T1000 (cell line): Measurements from ENCODE around the gene TNFSF9.
"Not testable (repeated sequence)": the region's sequence is repeated elsewhere in the genome, so short reads cannot be mapped to it uniquely, and the experiment has no call there.

Experiments
- DNase-seq: peaks from one replicate; lab custom pipeline; 2025; ENCODE audit warnings: mixed read lengths; lab: John Stamatoyannopoulos, UW

TNFSF9 gene

GRCh38 chr19:6508028-6508771 is 22.6 kb upstream of the TNFSF9 start:
- not testable (repeated sequence) for DNase-seq

- no peak for DNase-seq
Measured at GRCh38 chr19:6509118-6509971, 21.5 kb upstream of the TNFSF9 start.

GRCh38 chr19:6510618-6511017 is 20.2 kb upstream of the TNFSF9 start:
- DNase-seq, result no peak

GRCh38 chr19:6514089-6514488 is 16.7 kb upstream of the TNFSF9 start:
- no peak for DNase-seq

- no peak for DNase-seq
Measured at GRCh38 chr19:6514926-6515544, 15.8 kb upstream of the TNFSF9 start.

GRCh38 chr19:6516018-6516658 is 14.7 kb upstream of the TNFSF9 start:
- DNase-seq, result no peak

- DNase-seq, result no peak
Measured at GRCh38 chr19:6516659-6517291, 14.1 kb upstream of the TNFSF9 start.

GRCh38 chr19:6518145-6518911 is 12.5 kb upstream of the TNFSF9 start:
- no peak for DNase-seq

GRCh38 chr19:6519289-6519688 is 11.5 kb upstream of the TNFSF9 start:
- DNase-seq, result no peak

GRCh38 chr19:6521718-6522646 is 8.8 kb upstream of the TNFSF9 start:
- DNase-seq, result no peak

GRCh38 chr19:6522712-6523111 is 8.1 kb upstream of the TNFSF9 start:
- no peak for DNase-seq

- DNase-seq, result no peak
Measured at GRCh38 chr19:6524311-6524710, 6.5 kb upstream of the TNFSF9 start.

GRCh38 chr19:6527893-6528543 is 2.8 kb upstream of the TNFSF9 start:
- no peak for DNase-seq

- no peak for DNase-seq
Measured at GRCh38 chr19:6528544-6529121, 2.2 kb upstream of the TNFSF9 start.

GRCh38 chr19:6529351-6529750 is 1.5 kb upstream of the TNFSF9 start:
- DNase-seq, result no peak

GRCh38 chr19:6529937-6530385 is 865 bp upstream of the TNFSF9 start:
- DNase-seq, result no peak

GRCh38 chr19:6531163-6531955 is 533 bp downstream of the TNFSF9 start:
- DNase-seq, result no peak

- DNase-seq, result no peak
Measured at GRCh38 chr19:6531956-6532243, 1.1 kb downstream of the TNFSF9 start.
